Suppressor macrophage (primary cell): ENCODE data around the gene RIN2.

ENCODE experiments used
- DNase-seq, 4 experiments: peaks; one replicate each; pipeline ENCODE4 v3.0.0-alpha.2; 2020 to 2022
- total RNA-seq, 17 experiments: gene quantifications; one replicate each; lab custom pipeline; 2026; ENCODE audit warnings: mixed read lengths in 6 of 17, inconsistent platforms in 3 of 17; lab: John Stamatoyannopoulos, UW

Gene RIN2
- total RNA-seq = 132 to 619 (median 218) reads per million in 17 experiments

DNA sequence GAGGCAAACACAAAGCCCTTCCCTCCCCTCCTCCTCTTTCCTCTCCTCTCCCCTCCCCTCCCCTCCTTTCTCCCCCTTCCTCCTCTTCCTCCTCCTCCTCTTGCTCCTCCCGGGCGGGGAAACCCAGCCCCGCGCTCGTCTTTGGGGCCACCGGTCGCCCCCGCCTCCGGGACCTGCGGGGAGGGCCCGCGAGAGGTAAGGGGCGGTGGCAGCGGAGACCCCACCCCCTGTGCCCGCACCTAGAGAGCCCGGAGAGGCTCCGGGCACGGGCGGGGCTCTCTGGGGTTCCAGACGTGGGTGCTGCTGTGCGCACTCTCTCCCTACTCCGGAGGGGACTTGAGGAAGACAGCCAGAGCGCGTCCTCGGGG is at the start of gene RIN2:
TSS of gene RIN2 (plus strand) at position 126 of the 368 bp plus-strand sequence. CDS start 131,344 bp downstream, outside the sequence.
- DNase-seq = peak in 2 of 4 experiments; percentile 45 to 59

GRCh38 chr20:19709635-19710335 is 48.3 kb upstream of the RIN2 start:
- DNase-seq = no peak

DNA sequence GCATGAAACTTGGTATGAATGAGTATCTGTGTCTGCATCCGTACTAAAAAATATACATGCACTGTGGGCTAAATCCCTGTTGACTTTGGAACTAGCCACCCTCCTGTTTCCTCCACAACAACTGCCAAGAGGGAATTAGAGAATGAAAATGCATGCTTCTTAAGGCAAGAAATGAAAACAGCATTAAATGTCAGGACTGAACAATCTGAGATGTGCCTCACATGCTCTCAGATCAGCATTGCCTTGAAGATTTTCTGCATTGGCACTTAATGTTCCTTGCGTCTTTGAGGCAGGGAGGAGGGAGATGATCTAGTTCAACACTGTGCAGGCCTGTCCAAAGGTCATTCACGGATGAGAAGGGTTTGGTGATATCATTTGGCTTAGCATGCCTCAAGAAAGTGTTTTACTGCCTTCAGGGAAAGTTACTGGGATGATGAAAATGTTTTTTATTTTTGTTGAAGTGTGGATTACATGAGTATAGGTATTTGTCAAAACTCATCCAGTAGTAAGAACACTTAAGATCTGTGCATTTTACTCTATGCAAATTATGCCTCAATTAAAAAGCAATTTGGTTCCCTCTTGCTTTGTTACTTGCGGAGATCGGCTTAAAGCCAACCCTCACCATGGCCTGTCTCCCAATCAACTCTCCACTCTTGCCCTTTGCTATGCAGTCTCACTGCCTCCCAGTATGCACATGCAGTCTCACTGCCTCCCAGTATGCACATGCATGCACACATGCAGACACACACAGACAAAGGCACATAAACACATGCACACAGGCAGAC is 47.5 kb upstream of the RIN2 start:
- no peak for DNase-seq

- DNase-seq = no peak
Measured at GRCh38 chr20:19711126-19711525, 46.9 kb upstream of the RIN2 start.

GRCh38 chr20:19712721-19713260 is 45.3 kb upstream of the RIN2 start:
- no peak for DNase-seq

- DNase-seq = no peak
Measured at GRCh38 chr20:19713822-19714578, 44.1 kb upstream of the RIN2 start.

GRCh38 chr20:19714579-19714840 is 43.5 kb upstream of the RIN2 start:
- DNase-seq = no peak

GRCh38 chr20:19715986-19716385 is 42.1 kb upstream of the RIN2 start:
- DNase-seq = no peak

DNA sequence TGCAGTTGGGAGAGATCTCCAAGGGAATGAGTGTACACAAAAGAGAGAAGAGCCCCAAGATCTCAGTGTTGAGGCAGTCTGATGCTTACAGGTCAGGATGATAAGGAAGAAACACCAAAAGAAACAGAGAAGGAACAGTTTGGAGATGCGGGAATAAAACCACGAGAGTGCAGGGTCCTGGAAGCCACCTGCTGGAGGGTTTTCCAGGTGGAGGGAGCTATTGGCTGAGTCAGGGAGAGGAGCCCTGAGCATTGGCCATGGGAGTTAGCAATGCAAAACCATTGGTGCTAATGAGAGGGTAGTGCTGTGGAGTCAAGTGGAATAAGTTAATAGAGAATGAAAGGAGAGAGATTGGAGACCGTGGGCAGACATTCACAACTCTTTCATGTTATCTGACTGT is 39.2 kb upstream of the RIN2 start:
- DNase-seq = no peak

- no peak for DNase-seq
Measured at GRCh38 chr20:19720991-19721390, 37.1 kb upstream of the RIN2 start.

- DNase-seq = peak in 1 of 4 experiments; percentile 18
Measured at GRCh38 chr20:19723051-19723450, 35.0 kb upstream of the RIN2 start.

DNA sequence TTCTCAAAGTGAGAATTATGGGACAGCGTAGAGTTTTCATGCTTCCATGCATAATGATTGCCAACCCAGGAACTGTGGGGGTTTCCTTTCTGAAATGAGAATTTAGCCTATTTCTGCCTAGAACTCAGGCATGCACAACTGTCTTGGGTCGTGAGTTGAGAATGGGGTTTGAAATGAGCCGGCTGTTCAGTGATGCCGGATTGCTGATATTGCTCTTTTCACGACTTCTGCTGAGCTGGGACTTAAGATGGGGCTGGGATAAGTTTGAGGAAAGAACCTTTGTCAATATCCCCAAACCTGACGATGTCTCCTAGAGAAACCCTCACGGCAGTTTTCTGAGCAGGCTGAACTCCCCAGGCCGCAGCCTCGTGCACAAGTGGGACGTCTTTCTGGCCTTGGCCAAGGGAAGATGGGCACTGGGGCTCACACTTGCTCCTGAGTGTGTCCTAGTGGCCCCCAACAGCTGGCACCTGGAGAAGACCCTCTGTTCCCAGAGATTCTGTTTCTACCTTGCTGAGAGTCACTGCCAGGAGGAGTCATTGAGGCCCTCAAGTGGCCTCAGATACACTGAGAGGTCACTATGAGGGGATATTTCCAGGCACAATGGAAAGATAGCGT is 34.1 kb upstream of the RIN2 start:
- DNase-seq = no peak

DNA sequence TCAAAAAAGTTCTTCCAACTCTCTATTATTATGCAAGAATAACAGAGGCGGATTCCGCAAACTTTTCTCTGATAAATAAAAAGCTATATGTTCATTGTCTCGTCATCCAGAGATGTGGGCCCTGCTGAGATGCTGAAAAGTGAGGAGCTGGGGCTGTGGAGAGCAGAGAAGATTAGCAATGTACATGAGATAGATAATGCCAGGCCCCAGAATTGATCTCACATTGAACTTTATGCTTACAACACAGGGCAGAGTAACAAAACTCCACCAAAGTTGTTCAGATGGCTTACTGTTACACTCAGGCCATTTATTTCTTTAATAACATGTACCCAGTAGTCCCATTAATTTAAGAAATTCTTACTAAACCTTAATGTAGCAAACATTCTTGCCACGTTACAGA is 32.7 kb upstream of the RIN2 start:
- no peak for DNase-seq

GRCh38 chr20:19725814-19726525 is 32.1 kb upstream of the RIN2 start:
- DNase-seq = peak; percentile 18 to 75 (median 51)

- no peak for DNase-seq
Measured at GRCh38 chr20:19727251-19727847, 30.7 kb upstream of the RIN2 start.

- no peak for DNase-seq
Measured at GRCh38 chr20:19729672-19730071, 28.4 kb upstream of the RIN2 start.

- no peak for DNase-seq
Measured at GRCh38 chr20:19730706-19731105, 27.4 kb upstream of the RIN2 start.

DNA sequence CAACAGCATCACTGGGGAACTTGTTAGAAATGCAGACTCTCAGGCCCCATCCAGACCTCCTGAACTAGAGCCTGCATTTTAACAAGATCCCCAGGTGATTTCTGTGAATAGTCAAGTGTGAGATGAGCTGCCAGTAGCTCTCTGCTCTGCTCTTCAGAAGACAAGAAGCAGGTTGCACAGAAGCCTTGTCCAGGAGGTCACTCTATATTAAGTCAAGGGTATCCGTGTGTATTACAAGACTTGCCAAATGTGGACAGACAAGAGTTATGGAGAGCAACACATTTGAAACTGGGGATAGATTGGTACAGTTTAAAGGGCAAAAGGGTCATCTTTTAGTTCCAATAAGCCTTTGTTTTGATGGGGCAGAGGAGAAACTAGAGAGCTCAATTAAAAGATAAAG is 23.2 kb upstream of the RIN2 start:
- no peak for DNase-seq

DNA sequence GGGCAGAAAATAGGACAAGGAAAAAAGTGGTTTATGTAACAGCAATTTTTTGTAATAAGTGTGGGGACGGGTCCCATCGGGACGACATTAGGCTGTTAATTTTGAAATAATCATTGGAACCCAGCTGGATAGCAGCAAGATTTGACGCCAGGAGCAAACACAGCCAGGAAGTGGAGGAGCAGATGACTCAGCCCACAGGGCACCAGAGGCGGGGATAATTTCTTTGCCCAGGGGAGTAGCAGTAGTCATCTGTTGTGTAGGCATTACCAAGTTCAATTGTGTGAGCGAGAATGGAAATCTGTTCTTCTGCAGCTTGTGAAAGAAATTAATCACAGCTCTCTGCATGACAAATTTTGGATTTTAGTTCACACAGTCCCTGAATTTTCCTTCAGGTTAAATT is 22.6 kb upstream of the RIN2 start:
- peak; percentile 84 to 92 (median 87) for DNase-seq

- DNase-seq = peak; percentile 69 to 94 (median 81)
Measured at GRCh38 chr20:19737025-19737424, 21.0 kb upstream of the RIN2 start.

GRCh38 chr20:19738951-19739350 is 19.1 kb upstream of the RIN2 start:
- no peak for DNase-seq

DNA sequence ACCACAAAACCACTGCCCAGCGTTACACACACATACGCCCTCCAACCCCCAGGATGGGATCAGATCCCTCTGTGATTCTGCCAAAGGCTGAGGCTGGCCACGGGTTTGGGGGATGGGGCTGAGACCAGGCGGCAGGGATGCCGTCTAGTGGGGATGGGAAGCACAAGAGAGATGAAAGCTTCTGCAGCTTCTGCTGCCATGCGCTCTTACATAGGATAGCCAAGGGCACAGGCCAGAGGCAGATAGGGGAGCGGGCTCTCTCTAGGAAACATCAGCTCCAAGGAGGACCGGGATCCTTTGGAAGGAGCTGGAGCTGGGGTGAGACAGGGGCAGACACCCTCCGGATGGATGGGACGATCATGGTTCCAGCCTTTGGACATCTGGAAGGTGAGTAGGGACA is 18.7 kb upstream of the RIN2 start:
- no peak for DNase-seq
